ENCODE measurements around the gene ZFAND3.

The ZFAND3 gene

GRCh38 chr6:37897818-37898515, 78.4 kb downstream of the ZFAND3 start:
- DNase-seq = no peak

GRCh38 chr6:37903351-37904340, 84.1 kb downstream of the ZFAND3 start:
- DNase-seq = no peak

- no peak for DNase-seq
Measured at GRCh38 chr6:37904590-37904989, 85.1 kb downstream of the ZFAND3 start.

GRCh38 chr6:37906121-37906520, 86.6 kb downstream of the ZFAND3 start:
- no peak for DNase-seq

GRCh38 chr6:37910998-37911397, 91.5 kb downstream of the ZFAND3 start:
- no peak for DNase-seq

GRCh38 chr6:37913210-37913609, 93.7 kb downstream of the ZFAND3 start:
- DNase-seq = no peak

- DNase-seq = no peak
Measured at GRCh38 chr6:37915463-37915862, 95.9 kb downstream of the ZFAND3 start.

- no peak for DNase-seq
Measured at GRCh38 chr6:37916149-37916548, 96.6 kb downstream of the ZFAND3 start.

GRCh38 chr6:37916675-37917074, 97.1 kb downstream of the ZFAND3 start:
- DNase-seq = no peak

- no peak for DNase-seq
Measured at GRCh38 chr6:37917566-37917965, 98.0 kb downstream of the ZFAND3 start.

GRCh38 chr6:37919417-37920157, 100.1 kb downstream of the ZFAND3 start:
- DNase-seq = no peak

- no peak for DNase-seq
Measured at GRCh38 chr6:37920667-37921066, 101.1 kb downstream of the ZFAND3 start.

GRCh38 chr6:37922563-37922962, 103.0 kb downstream of the ZFAND3 start:
- DNase-seq = no peak

GRCh38 chr6:37923514-37923913, 104.0 kb downstream of the ZFAND3 start:
- DNase-seq = no peak

- DNase-seq = no peak
Measured at GRCh38 chr6:37926661-37927060, 107.1 kb downstream of the ZFAND3 start.

- no peak for DNase-seq
Measured at GRCh38 chr6:37928217-37928616, 108.7 kb downstream of the ZFAND3 start.

GRCh38 chr6:37930288-37930971, 110.9 kb downstream of the ZFAND3 start:
- DNase-seq = no peak

GRCh38 chr6:37931066-37931465, 111.5 kb downstream of the ZFAND3 start:
- no peak for DNase-seq

- DNase-seq = no peak
Measured at GRCh38 chr6:37934276-37934675, 114.7 kb downstream of the ZFAND3 start.

GRCh38 chr6:37936150-37936549, 116.6 kb downstream of the ZFAND3 start:
- DNase-seq = no peak

- DNase-seq = no peak
Measured at GRCh38 chr6:37936906-37937305, 117.4 kb downstream of the ZFAND3 start.

- no peak for DNase-seq
Measured at GRCh38 chr6:37938909-37939308, 119.4 kb downstream of the ZFAND3 start.
